Gastrocnemius medialis (tissue), 4 donors: Measurements from ENCODE around the gene PLEKHG4. TPM values are rescaled to one million over a fixed set of nuclear protein-coding genes. Genes with fewer than 3 reads are reported as not detected.

Experiments used
- ATAC-seq, 2 donors: fragments of 150-250 bp; one replicate each; pipeline ENCODE4 v1.9.1; 2016
- DNase-seq, 2 donors: peaks; one replicate each; pipeline ENCODE4 v3.0.0-alpha.2; 2019
- H3K27ac ChIP-seq, 4 donors: fragments of 200-600 bp; sonication (generic); 1 replicate in 1 of 4; 2 replicates in 3 of 4; pipeline ENCODE4 v1.5.1; 2016 to 2018; ENCODE audit warnings: mild to moderate bottlenecking in 2 of 4, moderate library complexity in 1 of 4
- H3K27me3 ChIP-seq, 3 donors: fragments of 200-600 bp; sonication (generic) in 2 of 3; 1 replicate in 1 of 3; 2 replicates in 2 of 3; pipeline versions ENCODE4 v1.5.1 to v1.6.0; 2016 to 2019; ENCODE audit warnings: mild to moderate bottlenecking in 1 of 3, moderate library complexity in 1 of 3
- H3K36me3 ChIP-seq, 2 donors: fragments of 200-600 bp; sonication (generic) in 1 of 2; one replicate each; pipeline ENCODE4 v1.5.1; 2017 to 2018
- H3K4me1 ChIP-seq, 2 donors: fragments of 200-600 bp; sonication (generic) in 1 of 2; one replicate each; pipeline ENCODE4 v1.5.1; 2016 to 2017; ENCODE audit warnings: mild to moderate bottlenecking in 2 of 2
- H3K4me3 ChIP-seq, 4 donors: fragments of 200-600 bp; sonication (generic) in 3 of 4; 1 replicate in 1 of 4; 2 replicates in 3 of 4; pipeline ENCODE4 v1.5.1; 2016 to 2019; ENCODE audit warnings: mild to moderate bottlenecking in 2 of 4
- H3K9me3 ChIP-seq, 3 donors: fragments of 200-600 bp; sonication (generic) in 2 of 3; 1 replicate in 1 of 3; 2 replicates in 2 of 3; pipeline ENCODE4 v1.5.1; 2016 to 2019
- POLR2A ChIP-seq, 2 donors: fragments of 450-650 bp; IDR thresholded peaks; one replicate each; pipeline ENCODE4 v1.6.1; 2017; ENCODE audit warnings: antibody characterized with exemption in 2 of 2, mild to moderate bottlenecking in 2 of 2, moderate library complexity in 2 of 2
- in situ Hi-C, 4 donors: fragments of 200-750 bp; cut with MboI; loops; one replicate each; pipeline versions ENCODE4 v1.15.0 to v1.8.0; 2017; ENCODE audit warnings: low sequenced_read_pairs in 4 of 4
- intact Hi-C: fragments of 100-400 bp; cut with DNase I; formaldehyde crosslinking; loops from one replicate; pipeline ENCODE4 v1.15.1; 2023; ENCODE audit warnings: low total_unique reads
- total RNA-seq, 4 donors: library from RNA; depleted of rRNA; stranded (reverse); fragments of >200 nt; gene quantifications; one replicate each; pipeline versions ENCODE4 v1.1.0 to v1.2.3, GENCODE V29; 2016
- TF ChIP-seq, protein P1 (sequence below), 5 experiments: fragments of 450-650 bp in 3 of 5; fragments of 200-600 bp in 2 of 5; sonication (generic) in 2 of 5; IDR thresholded peaks in 4 of 5; conservative IDR thresholded peaks in 1 of 5; 1 replicate in 4 of 5; 2 replicates in 1 of 5; pipeline ENCODE4 v1.5.1; 2016 to 2019; ENCODE audit warnings: antibody characterized with exemption in 5 of 5, mild to moderate bottlenecking in 3 of 5, moderate library complexity in 3 of 5

The PLEKHG4 gene
- total RNA-seq, 4 donors from 2014 or later, result 1.1 to 16.5 (median 2.6) TPM

DNA sequence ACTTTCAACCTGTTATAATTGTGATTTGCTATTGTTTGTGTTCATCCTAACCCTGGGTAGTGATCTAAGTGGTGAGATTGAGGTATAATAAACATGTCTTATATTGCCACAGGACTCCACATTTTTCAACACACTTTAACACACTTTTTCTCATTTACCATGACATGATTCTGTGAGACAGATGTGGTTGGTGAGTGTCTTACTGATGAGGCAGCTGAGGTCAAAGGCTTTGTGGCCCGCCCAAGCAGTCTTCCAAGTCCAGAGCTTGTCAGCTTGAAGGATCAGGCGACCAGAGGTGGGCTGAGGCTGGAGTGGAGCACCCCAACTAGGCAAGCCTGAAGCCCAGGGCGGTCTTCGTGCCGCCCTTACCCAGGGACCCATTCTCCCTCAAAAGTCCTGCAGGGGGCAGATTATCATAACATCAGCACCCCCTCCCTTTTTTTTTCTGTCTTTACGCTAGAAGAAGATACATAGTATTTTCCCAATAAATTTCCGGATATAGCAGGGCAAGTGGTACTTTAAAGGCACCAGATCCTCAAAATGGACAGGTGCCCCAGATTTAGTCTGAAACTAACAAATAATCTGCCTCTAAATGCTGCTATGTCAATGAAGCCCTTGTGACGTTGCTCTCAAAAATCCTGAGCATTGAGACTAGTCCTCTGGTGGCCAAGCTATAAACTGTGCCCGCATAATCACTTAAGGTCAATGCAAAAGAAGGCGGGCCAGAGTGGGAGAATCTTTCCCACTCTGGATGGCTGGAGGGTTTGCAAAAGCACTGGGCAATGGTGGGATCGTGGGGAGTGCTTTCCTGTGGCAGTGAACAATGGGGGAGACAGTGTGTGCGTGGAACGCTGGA lies 26.1 kb downstream of the PLEKHG4 start:
- Histone ChIP-seq H3K4me1 (no peaks in the 10 kb centered on the region), H3K9me3 (no peaks in the 10 kb centered on the region), H3K27ac (no peak overlapping the region), H3K4me3 (no peak overlapping the region), H3K27me3 (no peaks in the 10 kb centered on the region), H3K36me3 (no peaks in the 10 kb centered on the region)
- in situ Hi-C loops (no loop called here), intact Hi-C loops (no loop called here)
- TF ChIP-seq, protein P1, sequence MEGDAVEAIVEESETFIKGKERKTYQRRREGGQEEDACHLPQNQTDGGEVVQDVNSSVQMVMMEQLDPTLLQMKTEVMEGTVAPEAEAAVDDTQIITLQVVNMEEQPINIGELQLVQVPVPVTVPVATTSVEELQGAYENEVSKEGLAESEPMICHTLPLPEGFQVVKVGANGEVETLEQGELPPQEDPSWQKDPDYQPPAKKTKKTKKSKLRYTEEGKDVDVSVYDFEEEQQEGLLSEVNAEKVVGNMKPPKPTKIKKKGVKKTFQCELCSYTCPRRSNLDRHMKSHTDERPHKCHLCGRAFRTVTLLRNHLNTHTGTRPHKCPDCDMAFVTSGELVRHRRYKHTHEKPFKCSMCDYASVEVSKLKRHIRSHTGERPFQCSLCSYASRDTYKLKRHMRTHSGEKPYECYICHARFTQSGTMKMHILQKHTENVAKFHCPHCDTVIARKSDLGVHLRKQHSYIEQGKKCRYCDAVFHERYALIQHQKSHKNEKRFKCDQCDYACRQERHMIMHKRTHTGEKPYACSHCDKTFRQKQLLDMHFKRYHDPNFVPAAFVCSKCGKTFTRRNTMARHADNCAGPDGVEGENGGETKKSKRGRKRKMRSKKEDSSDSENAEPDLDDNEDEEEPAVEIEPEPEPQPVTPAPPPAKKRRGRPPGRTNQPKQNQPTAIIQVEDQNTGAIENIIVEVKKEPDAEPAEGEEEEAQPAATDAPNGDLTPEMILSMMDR (IDR thresholded peaks at IDR 0.05 in 4 of 5, conservative IDR thresholded peaks at IDR 0.05 in 1 of 5), result no peak
- no peak for TF ChIP-seq POLR2A (IDR thresholded peaks at IDR 0.05)
- DNase-seq (no peak), ATAC-seq (no peak)

- no peaks in the 10 kb centered on the region for H3K4me1 ChIP-seq
- in situ Hi-C loops (no loop called here), intact Hi-C loops (no loop called here)
- DNase-seq (no peak), ATAC-seq (no peak)
- H3K4me3 ChIP-seq, result no peak overlapping the region
- no peaks in the 10 kb centered on the region for H3K9me3 ChIP-seq
- H3K27ac ChIP-seq, result no peak overlapping the region
- H3K27me3 ChIP-seq, result no peaks in the 10 kb centered on the region
- H3K36me3 ChIP-seq, result no peaks in the 10 kb centered on the region
- TF ChIP-seq, protein P1 (IDR thresholded peaks at IDR 0.05 in 4 of 5, conservative IDR thresholded peaks at IDR 0.05 in 1 of 5), result no peak
- TF ChIP-seq POLR2A (IDR thresholded peaks at IDR 0.05), result no peak
These were observed 31.2 kb downstream of the PLEKHG4 start for GRCh38 chr16:67310561-67310960.

- DNase-seq (no peak), ATAC-seq (peak; percentile 24 to 47)
- in situ Hi-C loops (no loop called here), intact Hi-C loops (no loop called here)
- TF ChIP-seq, protein P1 (IDR thresholded peaks at IDR 0.05 in 4 of 5, conservative IDR thresholded peaks at IDR 0.05 in 1 of 5), result no peak
- no peak for TF ChIP-seq POLR2A (IDR thresholded peaks at IDR 0.05)
- H3K27ac ChIP-seq, result no peak overlapping the region
- no peaks in the 10 kb centered on the region for H3K36me3 ChIP-seq
- H3K27me3 ChIP-seq, result no peaks in the 10 kb centered on the region
- no peak overlapping the region for H3K4me3 ChIP-seq
- H3K4me1 ChIP-seq, result no peaks in the 10 kb centered on the region
- H3K9me3 ChIP-seq, result no peaks in the 10 kb centered on the region
These were observed 32.5 kb downstream of the PLEKHG4 start for GRCh38 chr16:67311607-67312488.

DNA sequence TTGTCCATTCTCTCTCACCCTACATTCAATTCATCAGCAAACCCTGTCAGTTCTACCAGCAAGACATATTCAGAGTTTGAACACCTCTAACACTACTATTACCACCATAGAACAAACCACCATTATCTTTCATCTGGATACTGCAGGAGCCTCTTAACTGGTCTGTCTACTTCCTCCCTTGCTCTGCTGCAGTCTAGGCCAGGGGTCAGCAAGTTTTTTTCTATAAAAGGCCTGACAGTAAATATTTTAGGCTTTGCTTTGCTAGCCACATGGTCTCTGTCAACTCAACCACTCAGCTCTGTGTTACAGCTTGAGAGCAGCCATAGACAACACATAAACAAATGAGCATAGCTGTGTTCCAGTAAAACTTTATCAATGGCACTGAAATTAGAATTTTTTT lies 33.4 kb downstream of the PLEKHG4 start:
- intact Hi-C loops (no loop called here), in situ Hi-C loops (no loop called here)
- ATAC-seq (no peak), DNase-seq (no peak)
- no peak for TF ChIP-seq POLR2A (IDR thresholded peaks at IDR 0.05)
- TF ChIP-seq, protein P1 (IDR thresholded peaks at IDR 0.05 in 4 of 5, conservative IDR thresholded peaks at IDR 0.05 in 1 of 5), result no peak
- Histone ChIP-seq H3K9me3 (no peaks in the 10 kb centered on the region), H3K4me3 (no peak overlapping the region), H3K27ac (no peak overlapping the region), H3K36me3 (no peaks in the 10 kb centered on the region), H3K27me3 (peaks cover 0 to under 1% (median 0%) of the 10 kb centered on the region in 3 donors), H3K4me1 (no peaks in the 10 kb centered on the region)
